OCI-LY3 (cell line): ENCODE measurements around the gene HOXA11.

Experiments used
- H2AFZ ChIP-seq: fragments of 200-600, 300-600 bp; shearing (Covaris generic); 2 replicates; pipeline ENCODE4 v1.6.0; 2014; ENCODE audit warnings: antibody characterized with exemption, low read depth, low read length
- H3K27ac ChIP-seq: fragments of 200-600, 300-600 bp; sonication (generic); 2 replicates; pipeline ENCODE4 v1.5.1; 2014; ENCODE audit warnings: mild to moderate bottlenecking, low read length, moderate library complexity, mixed read lengths
- H3K27me3 ChIP-seq: fragments of 200-600, 300-600 bp; sonication (generic); 2 replicates; pipeline ENCODE4 v1.6.1; 2014; ENCODE audit warnings: low read depth, low read length, mixed read lengths
- H3K36me3 ChIP-seq: fragments of 200-600, 300-600 bp; sonication (generic); replicated peaks from 2 replicates; pipeline ENCODE3; 2014; ENCODE audit warnings: low read depth, low read length, mixed read lengths
- H3K4me1 ChIP-seq: fragments of 300-600, 200-600 bp; sonication (generic); 2 replicates; pipeline ENCODE4 v1.6.1; 2014; ENCODE audit warnings: low read length, mixed read lengths
- H3K4me2 ChIP-seq: fragments of 200-600, 300-600 bp; sonication (generic); 2 replicates; pipeline ENCODE4 v1.6.1; 2014; ENCODE audit warnings: low read length, mixed read lengths
- H3K4me3 ChIP-seq: fragments of 300-600, 200-600 bp; sonication (generic); 2 replicates; pipeline ENCODE4 v1.5.1; 2014; ENCODE audit warnings: antibody characterized with exemption, mild to moderate bottlenecking, low read length, moderate library complexity
- H3K79me2 ChIP-seq: fragments of 300-600, 200-600 bp; shearing (Covaris generic); 2 replicates; pipeline ENCODE4 v1.6.1; 2014; ENCODE audit warnings: mild to moderate bottlenecking, low read length, mixed read lengths
- H3K9ac ChIP-seq: fragments of 300-600, 200-600 bp; shearing (Covaris generic); 2 replicates; pipeline ENCODE4 v1.6.0; 2014; ENCODE audit warnings: mild to moderate bottlenecking, low read length, moderate library complexity
- H3K9me3 ChIP-seq: fragments of 200-600, 300-600 bp; shearing (Covaris generic); 2 replicates; pipeline ENCODE4 v1.6.1; 2014; ENCODE audit warnings: low read length, mixed read lengths; ENCODE audit not compliant: insufficient read depth
- H4K20me1 ChIP-seq: fragments of 200-600, 300-600 bp; sonication (generic); 2 replicates; pipeline ENCODE4 v1.6.1; 2016; ENCODE audit warnings: low read length, mixed read lengths; ENCODE audit not compliant: insufficient read depth
- EZH2phosphoT487 ChIP-seq: fragments of 200-600 bp; shearing (Covaris generic); IDR thresholded peaks from 2 replicates; pipeline ENCODE4 v1.6.1; 2018; ENCODE audit warnings: antibody characterized with exemption, mixed run types, low read depth
- TF ChIP-seq, protein P1 (sequence below): fragments of 200-600, 300-600 bp; sonication (generic); IDR thresholded peaks from 2 replicates; pipeline ENCODE4 v1.5.1; 2014; ENCODE audit warnings: antibody characterized with exemption, low read length, low read depth

Gene HOXA11

DNA sequence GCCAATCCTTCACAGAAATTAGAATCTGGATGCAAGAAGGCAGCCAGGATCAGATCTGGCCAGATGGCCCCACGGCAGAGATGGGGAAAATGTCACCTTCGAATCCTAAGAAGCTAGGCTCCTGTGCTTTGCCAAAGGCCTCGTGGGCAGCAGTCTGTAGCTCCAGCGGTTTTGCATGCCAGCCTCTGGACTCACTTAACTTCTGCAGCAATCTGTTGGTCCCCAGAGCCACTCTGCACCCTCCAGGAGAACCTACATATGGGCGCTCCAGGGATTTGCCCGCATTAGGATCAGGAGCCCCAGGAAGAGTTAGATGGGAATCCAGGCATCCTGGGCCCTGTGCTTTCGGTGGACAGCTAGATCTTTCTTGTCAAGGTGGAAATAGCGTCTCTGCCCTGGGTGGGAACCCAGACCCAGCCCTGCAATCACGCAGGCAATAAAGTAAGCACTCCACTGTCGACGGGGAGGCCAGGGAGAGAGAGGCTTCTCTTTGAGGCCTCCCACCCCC, 25.0 kb upstream of the HOXA11 start:
- Histone ChIP-seq H3K9me3 (no peaks in the 10 kb centered on the region), H2AFZ (no peak overlapping the region), H3K27me3 (no peaks in the 10 kb centered on the region), H3K27ac (no peak overlapping the region), H3K4me1 (no peaks in the 10 kb centered on the region), H3K79me2 (no peaks in the 10 kb centered on the region), H3K36me3 (no peaks in the 10 kb centered on the region), H3K9ac (no peak overlapping the region), H3K4me2 (no peak overlapping the region), H4K20me1 (no peaks in the 10 kb centered on the region), H3K4me3 (no peak overlapping the region)
- TF ChIP-seq, protein P1, sequence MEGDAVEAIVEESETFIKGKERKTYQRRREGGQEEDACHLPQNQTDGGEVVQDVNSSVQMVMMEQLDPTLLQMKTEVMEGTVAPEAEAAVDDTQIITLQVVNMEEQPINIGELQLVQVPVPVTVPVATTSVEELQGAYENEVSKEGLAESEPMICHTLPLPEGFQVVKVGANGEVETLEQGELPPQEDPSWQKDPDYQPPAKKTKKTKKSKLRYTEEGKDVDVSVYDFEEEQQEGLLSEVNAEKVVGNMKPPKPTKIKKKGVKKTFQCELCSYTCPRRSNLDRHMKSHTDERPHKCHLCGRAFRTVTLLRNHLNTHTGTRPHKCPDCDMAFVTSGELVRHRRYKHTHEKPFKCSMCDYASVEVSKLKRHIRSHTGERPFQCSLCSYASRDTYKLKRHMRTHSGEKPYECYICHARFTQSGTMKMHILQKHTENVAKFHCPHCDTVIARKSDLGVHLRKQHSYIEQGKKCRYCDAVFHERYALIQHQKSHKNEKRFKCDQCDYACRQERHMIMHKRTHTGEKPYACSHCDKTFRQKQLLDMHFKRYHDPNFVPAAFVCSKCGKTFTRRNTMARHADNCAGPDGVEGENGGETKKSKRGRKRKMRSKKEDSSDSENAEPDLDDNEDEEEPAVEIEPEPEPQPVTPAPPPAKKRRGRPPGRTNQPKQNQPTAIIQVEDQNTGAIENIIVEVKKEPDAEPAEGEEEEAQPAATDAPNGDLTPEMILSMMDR = no peak
- TF ChIP-seq EZH2phosphoT487 = no peak

- no peaks in the 10 kb centered on the region for H3K27me3 ChIP-seq
- H3K9ac ChIP-seq = no peak overlapping the region
- no peak overlapping the region for H2AFZ ChIP-seq
- H4K20me1 ChIP-seq = no peaks in the 10 kb centered on the region
- no peaks in the 10 kb centered on the region for H3K4me1 ChIP-seq
- H3K79me2 ChIP-seq = no peaks in the 10 kb centered on the region
- H3K27ac ChIP-seq = no peak overlapping the region
- H3K9me3 ChIP-seq = no peaks in the 10 kb centered on the region
- H3K4me3 ChIP-seq = no peak overlapping the region
- no peak overlapping the region for H3K4me2 ChIP-seq
- TF ChIP-seq, protein P1 = no peak
- no peak for TF ChIP-seq EZH2phosphoT487
- no peaks in the 10 kb centered on the region for H3K36me3 ChIP-seq
These were observed 24.0 kb upstream of the HOXA11 start for GRCh38 chr7:27208998-27209397.

- no peaks in the 10 kb centered on the region for H3K36me3 ChIP-seq
- H2AFZ ChIP-seq = no peak overlapping the region
- no peaks in the 10 kb centered on the region for H3K27me3 ChIP-seq
- H3K4me2 ChIP-seq = no peak overlapping the region
- H3K9me3 ChIP-seq = no peaks in the 10 kb centered on the region
- H3K9ac ChIP-seq = no peak overlapping the region
- no peak overlapping the region for H3K27ac ChIP-seq
- H4K20me1 ChIP-seq = no peaks in the 10 kb centered on the region
- no peak overlapping the region for H3K4me3 ChIP-seq
- no peaks in the 10 kb centered on the region for H3K79me2 ChIP-seq
- no peaks in the 10 kb centered on the region for H3K4me1 ChIP-seq
- TF ChIP-seq, protein P1 = no peak
- TF ChIP-seq EZH2phosphoT487 = no peak
These were observed 22.4 kb upstream of the HOXA11 start for GRCh38 chr7:27207348-27207985.

GRCh38 chr7:27205325-27206280, 20.6 kb upstream of the HOXA11 start:
- Histone ChIP-seq H3K4me2 (no peak overlapping the region), H3K9ac (no peak overlapping the region), H3K27me3 (no peaks in the 10 kb centered on the region), H4K20me1 (no peaks in the 10 kb centered on the region), H3K27ac (no peak overlapping the region), H3K4me1 (peaks cover 14% of the 10 kb centered on the region), H2AFZ (no peak overlapping the region), H3K36me3 (no peaks in the 10 kb centered on the region), H3K9me3 (no peaks in the 10 kb centered on the region), H3K4me3 (no peak overlapping the region), H3K79me2 (no peaks in the 10 kb centered on the region)
- no peak for TF ChIP-seq EZH2phosphoT487
- TF ChIP-seq, protein P1 = no peak
